CD4-positive, alpha-beta T cell treated with Interleukin-12 subunit alpha and Interleukin-12 subunit beta, for 1 hour (primary cell): ENCODE data around the gene CAMK1D.

Experiments
- DNase-seq: peaks from one replicate; pipeline ENCODE4 v3.0.0-alpha.2; 2020

CAMK1D gene

DNA sequence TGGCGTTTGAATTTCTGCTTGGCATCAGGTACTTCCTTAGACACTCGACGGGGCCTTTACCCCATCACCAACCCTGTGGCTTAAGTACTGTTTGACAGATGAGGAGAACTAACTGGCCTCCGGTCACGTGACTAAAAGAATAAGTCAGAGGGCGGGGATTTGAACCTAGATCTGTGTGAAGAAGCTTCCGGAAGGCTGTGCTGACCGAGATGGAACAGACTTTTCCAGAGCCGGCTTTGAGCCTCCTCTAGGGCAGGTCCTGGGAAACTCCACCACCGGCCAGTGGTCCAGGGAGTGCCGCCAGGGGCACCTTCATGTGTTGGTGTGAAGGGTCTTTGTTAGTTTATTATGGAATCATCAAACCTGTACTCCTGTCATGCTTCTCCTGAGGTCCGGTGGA lies 26.9 kb downstream of the CAMK1D start:
- no peak for DNase-seq

DNA sequence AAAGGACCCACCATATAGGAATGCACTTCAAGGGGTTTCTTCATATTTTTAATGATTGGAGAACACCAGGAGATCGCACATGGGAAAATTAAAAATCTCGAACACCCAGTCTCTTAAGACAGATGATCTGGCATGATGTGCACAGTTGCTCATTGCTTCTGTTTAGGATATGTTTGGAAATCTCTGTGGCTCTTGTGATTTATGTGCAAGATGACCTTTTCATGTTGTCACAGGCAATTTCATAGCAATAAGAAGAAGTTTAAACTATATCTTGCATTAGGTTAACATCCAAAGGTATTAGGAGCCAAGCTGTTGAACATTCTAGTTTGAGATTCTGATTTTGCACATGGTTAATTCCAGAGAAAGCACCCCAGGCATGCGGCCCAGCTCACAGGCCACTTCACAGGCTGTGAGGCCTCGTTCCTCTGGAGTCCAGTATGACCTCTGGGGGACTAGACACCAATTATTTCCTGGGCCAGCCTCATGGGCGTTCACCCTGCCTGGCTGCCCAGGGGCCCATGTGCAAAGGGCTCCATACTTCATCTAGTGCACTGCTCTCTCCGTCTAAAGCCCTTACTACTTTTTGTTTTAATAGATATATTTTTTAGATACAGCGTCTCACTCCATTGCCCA lies 28.4 kb downstream of the CAMK1D start:
- no peak for DNase-seq

DNA sequence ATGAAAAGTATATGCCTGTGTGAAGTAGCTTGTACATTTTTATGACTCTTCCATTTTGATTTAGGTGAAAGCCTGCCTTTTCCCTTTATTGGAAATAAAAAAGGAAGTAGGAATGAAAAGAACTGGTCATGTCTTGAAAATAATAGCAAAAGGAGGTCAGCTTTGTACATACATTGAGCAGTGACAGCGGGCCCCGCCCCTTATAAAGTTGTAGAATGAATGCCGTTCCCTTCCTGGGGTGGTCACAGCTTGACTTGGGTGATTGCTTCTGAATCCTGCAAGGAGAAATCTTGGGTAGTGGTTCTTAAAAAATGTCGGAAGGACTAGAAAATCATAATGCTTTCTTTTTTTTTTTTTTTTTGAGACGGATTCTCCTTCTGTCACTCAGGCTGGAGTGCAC lies 31.7 kb downstream of the CAMK1D start:
- DNase-seq: no peak

DNA sequence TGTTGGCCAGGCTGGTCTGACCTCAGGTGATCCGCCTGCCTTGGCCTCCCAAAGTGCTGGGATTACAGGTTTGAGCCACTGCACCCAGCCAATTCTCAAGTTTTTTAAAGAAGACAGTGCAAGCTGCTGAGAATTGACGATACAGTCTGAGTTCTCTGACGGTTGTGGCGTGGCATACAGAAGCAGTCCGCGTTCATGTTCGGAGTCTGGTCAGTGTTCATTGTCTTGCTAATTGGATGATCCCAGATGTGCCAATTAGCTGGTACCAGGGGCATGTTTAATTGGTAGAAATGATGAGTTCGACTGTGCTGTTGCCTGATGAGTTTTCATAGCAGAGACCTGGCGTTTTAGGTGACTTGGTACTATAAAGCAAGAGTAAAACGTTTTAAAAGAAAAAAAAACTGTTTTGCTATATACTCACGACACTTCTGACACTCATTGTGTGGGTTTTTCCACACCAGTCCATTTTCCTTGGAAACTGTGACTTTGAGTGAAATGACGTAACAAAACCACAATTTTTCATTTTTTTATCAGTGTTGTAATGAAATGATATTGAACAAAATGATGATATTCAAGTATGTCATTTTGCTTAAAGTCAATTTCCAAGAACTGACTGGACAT lies 32.3 kb downstream of the CAMK1D start:
- no peak for DNase-seq

DNA sequence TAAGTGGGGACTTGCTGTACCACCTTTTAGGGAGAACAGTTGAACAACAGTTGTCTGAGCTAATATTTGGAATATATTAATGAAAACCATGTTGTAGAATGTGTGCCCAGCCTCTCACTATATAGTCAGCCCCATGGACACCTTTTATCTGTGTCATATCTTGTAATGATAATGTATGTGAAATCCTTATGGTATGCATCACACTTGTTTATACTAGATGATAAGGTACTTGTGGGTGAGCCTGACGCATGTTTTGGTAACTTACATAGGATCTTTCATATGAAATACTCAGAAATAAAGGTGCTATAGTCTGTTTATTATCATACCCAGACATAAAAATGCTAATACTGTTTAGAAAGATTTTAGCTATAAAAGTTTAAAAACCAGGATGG lies 32.8 kb downstream of the CAMK1D start:
- DNase-seq: no peak

DNA sequence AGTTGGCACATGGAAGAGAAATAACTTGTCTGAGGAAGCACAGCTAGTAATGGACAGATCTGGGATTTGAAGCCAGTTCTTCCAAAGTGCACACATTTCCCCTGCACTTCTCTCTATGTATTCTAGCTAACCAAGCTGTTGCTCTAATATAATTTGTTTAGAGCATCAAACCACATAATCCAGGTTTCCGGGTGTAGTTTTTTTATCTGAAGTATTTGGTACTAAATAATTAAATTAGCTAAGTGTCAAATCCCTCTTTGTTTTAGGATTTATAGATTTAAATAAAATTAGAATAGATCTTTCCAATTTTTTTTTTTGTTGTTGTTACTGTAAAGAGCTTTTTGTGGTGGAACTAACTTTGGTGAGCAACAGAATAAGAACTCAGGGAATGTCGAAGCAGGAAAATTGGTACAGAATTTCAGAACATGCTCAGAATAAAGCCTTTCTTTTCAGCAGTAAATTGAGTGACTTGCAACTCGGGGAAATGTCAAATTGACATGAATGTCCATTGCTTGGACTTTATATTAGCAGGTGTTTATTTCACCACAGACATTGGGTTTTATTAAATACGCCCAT lies 33.7 kb downstream of the CAMK1D start:
- DNase-seq: no peak

DNA sequence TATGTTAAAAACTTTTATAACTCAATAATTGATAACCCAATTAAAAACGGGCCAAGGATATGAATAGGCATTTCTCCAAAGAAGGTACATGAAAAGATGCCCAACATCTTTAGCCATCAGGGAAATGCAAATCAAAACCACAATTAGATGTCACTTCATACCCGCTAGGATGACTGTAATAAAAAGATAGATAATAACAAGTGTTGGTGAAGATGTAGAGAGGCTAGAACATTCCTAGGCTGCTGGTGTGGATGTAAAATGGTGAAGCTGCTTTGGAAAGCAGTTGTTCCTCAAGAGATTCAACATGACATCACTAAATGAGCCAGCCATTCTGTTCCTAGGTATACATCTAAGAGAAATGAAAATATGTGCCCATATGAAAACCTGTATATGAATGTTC lies 35.6 kb downstream of the CAMK1D start:
- DNase-seq: no peak

DNA sequence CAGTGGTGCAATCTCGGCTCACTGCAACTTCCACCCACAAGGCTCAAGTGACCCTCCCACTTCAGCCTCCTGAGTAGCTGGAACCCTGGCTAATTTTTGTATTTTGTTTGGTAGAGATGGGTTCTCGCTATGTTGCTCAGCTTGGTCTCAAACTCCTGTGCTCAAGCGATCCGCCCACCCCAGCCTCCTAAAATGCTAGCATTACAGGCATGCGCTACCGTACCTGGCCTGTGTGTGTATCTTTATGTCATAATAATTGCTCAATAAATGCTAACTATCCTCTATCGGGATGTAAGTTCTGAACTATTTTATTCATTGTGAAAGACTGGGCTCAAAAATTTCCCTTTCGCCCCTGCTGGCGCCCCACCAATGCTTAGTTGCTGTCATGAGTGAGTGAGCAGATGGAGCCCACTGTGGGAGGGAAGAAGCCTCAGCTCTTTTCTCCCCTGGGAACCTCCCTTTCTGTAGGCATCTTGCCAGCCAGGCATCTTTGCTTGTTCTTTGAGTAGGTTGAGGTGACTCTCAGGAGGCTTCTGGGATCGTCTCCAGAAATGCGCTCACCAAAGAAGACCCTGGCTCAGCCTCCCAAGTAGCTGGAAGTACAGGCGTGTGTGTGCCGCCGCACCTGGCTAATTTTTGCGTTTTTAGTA lies 38.3 kb downstream of the CAMK1D start:
- no peak for DNase-seq

DNA sequence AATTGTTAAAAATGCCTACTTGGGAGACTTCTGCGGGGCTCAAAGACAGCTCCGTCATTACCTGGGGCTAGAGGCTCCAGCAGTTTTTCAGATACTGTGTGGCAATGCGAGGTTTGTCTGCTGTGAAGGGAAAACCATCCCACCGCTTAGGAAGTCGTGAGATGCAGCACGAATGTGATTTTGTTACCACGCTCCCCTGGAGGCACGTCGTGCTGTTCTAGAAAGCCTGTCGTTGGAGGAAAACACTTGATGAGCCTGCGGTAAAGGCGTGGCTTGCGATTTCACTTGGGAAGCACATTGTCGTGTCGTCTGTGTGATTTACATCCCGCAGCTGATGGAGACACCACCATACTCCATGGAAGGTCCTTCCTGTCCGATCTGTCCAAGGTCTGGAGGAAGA lies 39.3 kb downstream of the CAMK1D start:
- no peak for DNase-seq

DNA sequence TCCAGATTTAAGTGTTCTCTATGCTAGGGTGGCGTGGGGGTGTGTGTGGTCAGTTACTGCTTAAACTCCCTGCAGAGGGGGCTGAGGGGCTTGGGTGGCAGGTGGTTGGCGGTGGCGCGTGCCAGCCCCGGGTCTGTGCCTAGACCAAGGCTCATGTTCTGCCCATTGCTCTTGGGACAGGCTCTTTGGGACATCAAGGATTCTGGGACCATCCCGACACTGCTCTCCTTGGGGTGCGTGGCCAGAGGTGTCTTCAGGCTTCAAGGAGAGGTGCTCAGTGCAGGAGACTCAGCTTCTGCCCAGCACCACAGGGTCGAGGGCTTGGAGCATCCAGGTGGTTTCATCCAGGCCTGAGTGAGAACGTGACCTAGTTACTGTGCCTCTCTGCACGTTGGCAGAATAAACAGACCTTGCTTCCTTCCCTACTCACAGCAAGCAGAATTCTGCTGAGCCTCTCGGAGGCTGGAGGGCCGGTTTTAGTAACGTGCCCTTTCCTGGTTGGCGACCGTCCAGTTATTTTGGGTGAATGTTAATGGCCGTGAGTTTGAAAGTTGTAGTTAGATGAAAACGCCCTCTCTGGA lies 39.9 kb downstream of the CAMK1D start:
- no peak for DNase-seq

DNA sequence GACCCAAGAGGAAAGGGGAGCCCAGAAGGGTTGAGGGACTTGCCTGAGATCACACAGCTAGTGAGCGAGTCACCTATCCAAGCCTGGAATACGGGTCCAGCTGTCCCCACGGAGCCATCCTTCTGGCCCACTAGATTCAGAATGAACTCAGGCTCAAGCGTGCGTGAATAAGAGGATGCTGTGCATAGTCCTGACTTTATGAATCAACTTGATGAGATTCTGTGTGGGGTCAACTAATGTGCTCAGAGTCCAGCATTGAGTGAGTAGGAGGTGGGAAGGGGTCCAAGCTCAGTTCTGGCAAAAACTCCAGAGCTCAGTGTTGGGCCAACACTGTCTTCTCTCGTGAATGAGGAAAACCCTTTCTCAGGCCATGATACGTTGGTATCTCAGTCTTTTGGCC lies 41.4 kb downstream of the CAMK1D start:
- DNase-seq: no peak

DNA sequence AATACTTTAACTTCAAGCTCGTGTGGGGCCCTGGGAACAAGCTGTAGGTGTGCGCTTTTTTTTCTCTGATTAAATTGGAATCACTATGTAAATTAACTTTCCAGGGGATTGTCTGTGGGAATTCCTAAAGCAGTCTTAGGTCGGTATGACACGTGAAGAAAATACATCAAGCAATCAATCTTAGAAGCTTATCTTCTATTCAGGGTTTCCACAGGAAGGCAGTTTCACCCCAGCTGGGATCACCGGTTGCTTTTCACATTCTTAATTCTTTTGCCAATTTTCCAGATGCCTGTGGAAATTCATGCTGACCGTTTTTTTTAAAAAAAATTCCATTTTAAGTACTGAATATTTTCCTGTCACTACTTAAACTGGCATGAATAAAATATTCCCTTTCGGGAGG lies 41.9 kb downstream of the CAMK1D start:
- no peak for DNase-seq

DNA sequence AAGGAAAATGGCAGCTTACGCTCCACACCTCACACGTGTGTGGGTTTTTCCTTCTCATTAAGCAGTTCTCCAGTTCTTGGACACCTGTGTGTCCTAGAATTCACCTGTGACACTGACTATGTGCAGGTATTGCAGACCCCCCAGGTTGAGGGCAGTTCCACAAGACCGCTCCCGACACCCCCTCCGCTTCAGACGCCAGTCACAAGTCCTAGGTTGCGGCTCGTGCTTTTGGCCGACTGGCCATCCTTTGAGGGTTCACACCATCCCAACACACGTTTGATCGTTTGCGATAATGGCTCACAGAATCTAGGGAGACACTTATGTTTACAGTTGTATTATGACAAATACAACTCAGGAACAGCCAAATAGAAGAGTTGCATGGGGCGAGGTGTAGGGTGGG lies 44.5 kb downstream of the CAMK1D start:
- no peak for DNase-seq

DNA sequence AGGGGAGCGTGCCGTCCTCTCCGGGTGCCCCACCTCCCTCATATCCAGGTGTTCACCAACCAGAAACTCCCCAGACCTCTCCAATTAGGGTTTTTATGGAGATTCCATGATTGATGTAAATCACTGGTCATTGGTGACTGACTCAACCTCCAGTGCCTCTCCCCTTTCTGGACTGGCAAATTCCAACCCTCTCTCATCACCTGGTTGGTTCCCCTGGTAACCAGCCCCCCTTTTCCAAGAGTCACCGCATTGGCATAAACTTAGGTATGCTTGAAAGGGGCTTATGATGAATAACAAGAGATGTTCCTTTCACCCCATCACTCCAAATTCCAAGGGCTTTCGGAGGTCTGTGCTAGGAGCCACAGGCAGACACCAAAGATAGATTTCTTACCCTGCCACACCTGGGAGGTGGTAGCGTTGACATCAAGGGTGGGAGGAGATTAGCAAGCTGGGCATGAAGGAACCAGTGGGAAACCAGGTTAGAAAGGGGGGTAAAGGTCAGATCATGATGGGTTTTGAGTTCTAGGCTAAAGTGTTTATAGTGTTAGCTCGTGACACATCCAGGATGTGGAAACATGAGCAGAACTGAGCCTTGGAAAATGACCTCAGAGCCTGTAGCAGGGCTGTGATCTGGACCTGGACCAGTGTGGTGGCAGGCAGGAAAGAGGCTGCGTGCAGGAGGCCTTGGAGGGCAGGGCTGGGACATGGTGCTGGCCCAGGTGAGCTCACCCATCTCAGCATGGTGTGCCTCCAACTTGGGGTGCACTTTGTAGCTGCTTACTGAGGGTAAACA lies 45.1 kb downstream of the CAMK1D start:
- no peak for DNase-seq

DNA sequence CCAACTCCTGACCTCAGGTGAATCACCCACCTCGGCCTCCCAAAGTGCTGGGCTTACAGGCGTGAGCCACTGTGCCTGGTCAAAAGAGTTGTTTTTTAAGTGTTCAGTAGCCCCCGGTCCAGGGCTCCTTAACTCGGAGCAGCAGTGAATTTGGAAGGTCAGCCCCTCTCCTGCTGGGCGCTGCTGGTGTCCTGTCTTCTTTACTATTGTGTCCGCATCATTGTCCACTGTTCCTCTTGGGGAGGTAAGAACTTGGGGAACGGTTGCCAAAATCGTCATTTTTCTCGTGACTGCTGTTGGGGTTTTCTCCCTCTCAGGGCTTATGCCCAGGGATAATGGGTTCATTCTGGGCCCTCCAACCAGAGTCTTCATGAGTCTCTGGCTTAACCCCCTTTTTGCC lies 46.7 kb downstream of the CAMK1D start:
- DNase-seq: no peak

DNA sequence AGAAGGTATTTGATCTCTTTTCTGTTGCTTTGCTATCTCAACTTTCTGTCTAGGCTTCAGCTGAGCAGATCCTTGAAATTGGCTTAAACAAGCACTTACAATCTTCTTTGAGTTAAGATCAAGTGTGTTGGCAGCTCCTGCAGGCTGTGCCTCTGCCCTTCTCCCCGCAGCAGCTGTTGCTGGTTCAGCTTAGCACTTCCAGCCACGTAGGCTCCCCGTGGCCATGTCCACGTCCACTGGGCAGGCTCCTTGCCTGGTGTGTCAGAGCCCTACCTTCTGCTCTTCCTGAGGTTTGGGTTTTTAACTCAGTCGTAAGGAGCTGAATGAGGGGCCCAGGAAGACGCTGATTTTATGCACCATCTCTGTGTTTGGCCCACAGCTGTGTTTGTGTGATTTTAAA lies 47.2 kb downstream of the CAMK1D start:
- DNase-seq: no peak

DNA sequence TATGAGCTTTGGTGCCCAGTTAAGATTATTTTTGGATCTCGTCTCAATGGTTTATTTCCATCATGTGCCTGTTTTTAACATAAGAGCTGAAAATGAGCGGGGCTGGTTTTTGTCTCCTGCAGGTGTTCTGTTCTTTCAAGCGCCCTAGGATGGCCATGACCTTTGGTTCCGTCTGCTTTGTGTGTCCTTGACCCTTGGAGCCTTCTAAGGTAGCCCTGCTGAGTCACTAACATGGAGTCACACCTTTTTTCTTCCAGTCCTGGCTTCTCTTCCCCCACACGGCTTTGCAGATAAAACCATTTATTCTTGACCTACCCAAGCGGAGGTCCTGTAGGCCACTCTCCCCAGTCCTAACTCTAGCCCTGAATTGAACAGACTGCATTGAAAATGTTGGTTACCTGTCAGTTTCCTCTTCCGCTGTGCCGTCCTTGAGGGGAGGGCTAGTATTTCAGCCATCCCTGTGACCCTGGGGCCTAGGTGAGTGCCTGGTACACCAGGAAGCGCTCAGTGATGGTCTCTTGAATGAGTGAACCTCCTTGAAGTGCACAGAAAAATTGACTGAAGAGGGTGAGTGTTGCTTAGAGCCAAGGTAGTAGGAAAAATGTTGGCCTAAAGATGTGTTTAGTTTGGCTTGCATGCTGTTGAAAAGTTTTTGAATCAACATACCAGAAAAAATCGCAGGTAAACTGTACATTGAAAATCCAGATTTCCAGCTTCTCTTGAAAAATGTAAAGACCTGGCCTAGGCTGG lies 48.0 kb downstream of the CAMK1D start:
- no peak for DNase-seq

DNA sequence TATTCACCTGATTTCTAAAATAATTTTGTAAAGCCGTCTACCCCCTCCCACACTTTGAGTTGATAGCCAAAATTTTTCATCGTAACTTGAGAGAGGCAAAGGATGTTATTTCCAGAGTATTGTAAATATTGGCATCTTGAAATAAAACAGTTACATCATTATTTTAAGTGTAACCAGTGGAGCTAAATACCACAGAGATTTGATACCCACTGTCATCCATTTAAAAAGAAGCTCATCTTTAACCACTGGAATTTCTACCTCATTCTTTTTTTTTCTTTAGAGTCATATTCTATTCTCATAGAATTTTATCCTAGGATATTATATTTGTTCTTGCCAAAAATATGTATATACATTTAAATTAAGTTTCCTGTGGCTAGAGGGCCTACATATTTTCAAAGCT lies 48.6 kb downstream of the CAMK1D start:
- no peak for DNase-seq

DNA sequence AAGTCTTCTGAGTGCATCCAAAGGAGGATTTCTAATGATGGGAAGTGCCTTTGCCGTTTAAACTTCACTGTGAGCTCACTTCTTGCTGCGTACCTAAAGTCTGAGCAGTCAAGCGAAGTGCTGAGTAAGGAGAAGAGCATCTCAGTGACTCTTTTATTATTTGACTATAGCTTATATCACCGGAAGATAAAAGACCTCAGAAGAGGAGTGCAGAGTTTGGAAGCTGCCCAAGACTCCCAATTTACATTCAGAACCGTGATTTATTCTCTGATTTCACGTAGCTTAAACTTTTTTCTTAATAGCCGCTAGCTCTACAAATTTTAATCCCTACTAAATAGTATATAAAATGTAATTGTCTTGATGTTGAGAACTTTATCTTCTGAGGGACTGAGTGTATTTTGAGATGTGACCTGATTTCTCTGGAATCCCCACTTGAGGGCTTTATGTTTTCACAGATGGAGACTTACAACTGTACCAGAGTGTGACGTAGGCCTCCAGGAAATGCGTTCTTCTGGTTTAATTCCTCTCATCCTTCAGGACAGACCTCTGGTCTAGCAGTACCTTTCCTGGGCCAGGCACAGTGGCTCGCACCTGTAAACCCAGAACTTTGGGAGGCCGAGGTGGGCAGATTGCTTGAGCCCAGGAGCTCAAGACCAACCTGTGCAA lies 51.1 kb downstream of the CAMK1D start:
- no peak for DNase-seq

DNA sequence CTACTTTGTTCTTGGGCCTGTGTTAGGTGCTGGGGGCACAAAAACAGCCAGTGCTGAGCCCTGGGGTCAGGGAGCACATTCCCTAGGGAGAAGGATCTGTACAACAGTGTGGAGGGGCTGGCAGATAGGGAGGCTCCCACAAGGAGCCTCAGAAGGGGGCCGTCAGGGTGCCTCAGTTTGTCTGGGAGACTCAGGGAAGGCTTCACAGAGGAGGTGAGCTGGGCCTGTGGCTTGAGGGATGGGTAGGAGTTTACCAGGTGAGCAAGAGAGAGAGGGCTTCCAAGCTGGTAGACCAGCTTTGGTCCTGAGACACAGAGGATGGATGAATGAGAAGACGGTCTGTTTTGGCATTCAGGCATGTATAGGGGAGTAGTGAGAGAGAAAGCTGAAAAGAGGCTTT lies 52.1 kb downstream of the CAMK1D start:
- no peak for DNase-seq

DNA sequence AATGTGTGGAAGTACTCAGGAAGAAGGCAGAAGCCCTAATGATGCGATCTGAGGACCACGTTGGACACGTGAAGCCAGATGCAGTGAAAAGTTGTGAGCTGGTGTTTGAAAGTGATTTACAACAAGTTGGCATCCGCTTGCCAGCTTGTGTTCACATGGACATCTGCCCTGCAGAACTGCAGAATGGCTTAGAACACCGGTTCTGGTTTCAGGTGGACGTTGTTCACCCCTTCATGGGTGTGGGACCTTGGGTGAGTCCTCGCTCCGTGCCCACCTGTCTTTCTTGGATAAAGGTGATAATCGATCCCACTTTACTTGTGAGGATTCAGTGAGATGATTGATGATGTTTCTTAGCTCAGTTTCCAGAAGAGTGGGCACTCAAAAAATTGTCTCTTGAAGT lies 53.8 kb downstream of the CAMK1D start:
- DNase-seq: no peak
